Measurements from ENCODE around the gene POGK.

The POGK gene

GRCh38 chr1:166900987-166901386, 61.7 kb downstream of the POGK start:
- in situ Hi-C loops (cut with MboI; ENCODE audit: low sequenced_read_pairs), result loop anchor here (25.0 kb wide), 1 partner anchor 636 kb away; no protein-coding TSS in a partner anchor

GRCh38 chr1:166902279-166902678, 63.0 kb downstream of the POGK start:
- in situ Hi-C loops (cut with MboI; ENCODE audit: low sequenced_read_pairs), result loop anchor here (25.0 kb wide), 1 partner anchor 635 kb away; no protein-coding TSS in a partner anchor

DNA sequence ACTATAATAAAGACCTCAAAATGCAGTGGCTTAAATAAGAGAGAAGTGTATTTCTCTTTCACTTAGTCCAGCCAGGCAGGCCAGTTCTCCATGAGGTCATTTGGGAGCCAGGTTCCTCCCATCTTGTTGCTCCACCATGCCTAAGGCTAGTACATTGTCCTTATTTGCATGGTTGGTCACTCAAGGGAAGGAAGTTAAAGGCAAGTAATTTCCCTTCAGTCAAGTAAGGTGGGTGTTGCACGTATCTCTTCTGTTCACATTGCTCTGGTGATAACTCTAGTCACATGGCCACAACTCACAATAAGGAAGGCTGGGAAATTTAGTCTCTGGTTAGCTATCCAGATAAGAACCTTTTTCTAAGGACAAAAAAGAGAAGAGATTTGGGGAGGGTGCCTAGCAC, 64.0 kb downstream of the POGK start:
- in situ Hi-C loops (cut with MboI; ENCODE audit: low sequenced_read_pairs), result loop anchor here (25.0 kb wide), 1 partner anchor 634 kb away; no protein-coding TSS in a partner anchor

GRCh38 chr1:166905136-166905535, 65.9 kb downstream of the POGK start:
- in situ Hi-C loops (cut with MboI; ENCODE audit: low sequenced_read_pairs), result loop anchor here (5.0 to 25.0 kb wide), 2 partner anchors 157 to 632 kb away; no protein-coding TSS in a partner anchor

DNA sequence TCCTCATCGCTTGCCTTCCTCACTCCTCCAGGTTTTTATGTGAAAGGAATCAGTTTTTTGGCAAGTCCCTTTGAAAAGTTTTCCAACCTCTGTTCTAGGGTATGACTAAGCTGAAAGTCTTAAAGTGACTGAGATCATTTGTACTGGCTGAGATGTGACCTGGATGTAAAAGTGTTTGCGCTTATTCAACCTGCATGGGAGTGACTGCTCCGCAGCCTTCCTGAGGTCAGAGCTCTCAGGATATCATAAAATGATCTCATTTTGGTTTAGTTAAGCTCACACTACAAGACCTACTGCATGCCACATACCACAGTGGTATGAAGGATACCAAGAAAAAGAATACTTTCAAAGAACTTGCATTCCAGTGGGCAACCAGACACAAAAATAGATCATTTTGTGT, 66.6 kb downstream of the POGK start:
- in situ Hi-C loops (cut with MboI; ENCODE audit: low sequenced_read_pairs), result loop anchor here (5.0 to 25.0 kb wide), 2 partner anchors 156 to 631 kb away; no protein-coding TSS in a partner anchor
